H1 (cell line): ENCODE data around the gene MYMX.

Experiments used
- BCL11A ChIP-seq, 2 experiments: IDR thresholded peaks; one replicate each; pipeline ENCODE4 v1.6.1; 2011; ENCODE audit warnings: low read depth in 2 of 2, low read length in 2 of 2, mild to moderate bottlenecking in 2 of 2
- CBX5 ChIP-seq: fragments of 300-800, 300-1000 bp; sonication (generic); IDR thresholded peaks from 2 replicates; pipeline ENCODE4 v1.7.1; 2016; ENCODE audit warnings: antibody characterized with exemption, low read length, low read depth
- CEBPB ChIP-seq: IDR thresholded peaks from 2 replicates; pipeline ENCODE4 v1.6.1; 2012; ENCODE audit warnings: low read depth, low read length
- CHD2 ChIP-seq: IDR thresholded peaks from 2 replicates; pipeline ENCODE4 v1.6.1; 2012; ENCODE audit warnings: low read length, improper control_type of control experiment
- CREB1 ChIP-seq: IDR thresholded peaks from 2 replicates; pipeline ENCODE4 v1.6.1; 2012; ENCODE audit warnings: inconsistent platforms
- CTCF ChIP-seq, 3 experiments: IDR thresholded peaks; 1 replicate in 2 of 3; 2 replicates in 1 of 3; pipeline versions ENCODE4 v1.5.1 to v1.6.1; 2011; ENCODE audit warnings: low read length in 3 of 3, mild to moderate bottlenecking in 3 of 3, inconsistent platforms in 2 of 3, low read depth in 1 of 3, moderate library complexity in 1 of 3; ENCODE audit not compliant: insufficient read depth in 1 of 3; ENCODE audit errors: control extremely low read depth in 1 of 3
- EGR1 ChIP-seq: IDR thresholded peaks from 2 replicates; pipeline ENCODE4 v1.6.1; 2011; ENCODE audit warnings: low read depth, low read length, borderline replicate concordance
- EZH2 ChIP-seq: fragments of 200-600 bp; sonication (generic); IDR thresholded peaks from 2 replicates; pipeline ENCODE4 v1.7.1; 2012; ENCODE audit warnings: low read depth, mild to moderate bottlenecking, moderate library complexity, low read length, inconsistent platforms; ENCODE audit not compliant: severe bottlenecking
- GABPA ChIP-seq: IDR thresholded peaks from 2 replicates; pipeline ENCODE4 v1.6.1; 2011; ENCODE audit warnings: mild to moderate bottlenecking, low read length, moderate library complexity, borderline replicate concordance; ENCODE audit not compliant: insufficient read depth
- MAX ChIP-seq: IDR thresholded peaks from 2 replicates; pipeline ENCODE4 v1.6.1; 2012; ENCODE audit warnings: inconsistent platforms
- POLR2A ChIP-seq, 2 experiments: IDR thresholded peaks; 1 replicate in 1 of 2; 2 replicates in 1 of 2; pipeline ENCODE4 v1.6.1; 2011; ENCODE audit warnings: low read depth in 2 of 2, low read length in 2 of 2, mild to moderate bottlenecking in 2 of 2; ENCODE audit errors: control extremely low read depth in 1 of 2
- POLR2AphosphoS5 ChIP-seq: IDR thresholded peaks from 2 replicates; pipeline ENCODE4 v1.6.1; 2011; ENCODE audit warnings: low read depth, low read length
- RAD21 ChIP-seq, 2 experiments: IDR thresholded peaks in 1 of 2; conservative IDR thresholded peaks in 1 of 2; 2 replicates each; pipeline ENCODE4 v1.6.1; 2011; ENCODE audit warnings: low read depth in 2 of 2, low read length in 2 of 2, improper control_type of control experiment in 1 of 2, inconsistent platforms in 1 of 2, mild to moderate bottlenecking in 1 of 2, moderate library complexity in 1 of 2
- TCF12 ChIP-seq: IDR thresholded peaks from 2 replicates; pipeline ENCODE4 v1.6.1; 2011; ENCODE audit warnings: low read depth, mild to moderate bottlenecking, low read length

- TF ChIP-seq CBX5 = no peak
- TF ChIP-seq RAD21 (IDR thresholded peaks at IDR 0.05 in 1 of 2, conservative IDR thresholded peaks at IDR 0.05 in 1 of 2; ENCODE audit: low read depth in 2 of 2, low read length in 2 of 2) = no peak
- no peak for TF ChIP-seq CHD2
- TF ChIP-seq CEBPB = no peak
- TF ChIP-seq TCF12 = no peak
- no peak for TF ChIP-seq CTCF (IDR thresholded peaks at IDR 0.05; ENCODE audit: control extremely low read depth in 1 of 3, insufficient read depth in 1 of 3, low read depth in 1 of 3, low read length in 3 of 3)
- no peak for TF ChIP-seq POLR2AphosphoS5
- TF ChIP-seq BCL11A (IDR thresholded peaks at IDR 0.05; ENCODE audit: low read depth in 2 of 2, low read length in 2 of 2) = no peak
- TF ChIP-seq POLR2A (IDR thresholded peaks at IDR 0.05; ENCODE audit: control extremely low read depth in 1 of 2, low read depth in 2 of 2, low read length in 2 of 2) = no peak
- TF ChIP-seq GABPA = no peak
- TF ChIP-seq EZH2 = no peak
- no peak for TF ChIP-seq EGR1
- TF ChIP-seq CREB1 = no peak
- TF ChIP-seq MAX = no peak
Observed at GRCh38 chr6:44262467-44263353, 46.0 kb downstream of the MYMX start.
